Thyroid gland (tissue), 4 donors: ENCODE results near the gene ABCA10. TPM values are rescaled to one million over a fixed set of nuclear protein-coding genes. Genes with fewer than 3 reads are reported as not detected.

Experiments
- DNase-seq, 2 donors: peaks; one replicate each; pipeline ENCODE4 v3.0.0-alpha.2; 2019
- H3K27ac ChIP-seq, 3 donors: fragments of 200-600 bp; sonication (generic); 1 replicate in 2 of 3; 2 replicates in 1 of 3; pipeline ENCODE4 v1.5.1; 2016 to 2019; ENCODE audit warnings: mild to moderate bottlenecking in 1 of 3, moderate library complexity in 1 of 3
- H3K27me3 ChIP-seq: fragments of 200-600 bp; sonication (generic); one replicate; pipeline ENCODE4 v1.5.1; 2019
- H3K36me3 ChIP-seq, 2 donors: fragments of 200-600 bp; sonication (generic); one replicate each; pipeline ENCODE4 v1.5.1; 2016 to 2019
- H3K4me1 ChIP-seq, 2 donors: fragments of 200-600 bp; sonication (generic); one replicate each; pipeline ENCODE4 v1.5.1; 2017 to 2019
- H3K4me3 ChIP-seq, 3 donors: fragments of 200-600 bp; sonication (generic); replicated peaks in 1 of 3; 1 replicate in 2 of 3; 2 replicates in 1 of 3; pipeline ENCODE4 v1.5.1; 2016; ENCODE audit warnings: mild to moderate bottlenecking in 1 of 3
- H3K9me3 ChIP-seq: fragments of 200-600 bp; sonication (generic); one replicate; pipeline ENCODE4 v1.5.1; 2017
- CTCF ChIP-seq, 6 experiments: fragments of 200-600 bp in 3 of 6; fragments of 450-650 bp in 3 of 6; sonication (generic) in 3 of 6; IDR thresholded peaks; one replicate each; pipeline ENCODE4 v1.5.1; 2016 to 2019; ENCODE audit warnings: antibody characterized with exemption in 6 of 6, mild to moderate bottlenecking in 2 of 6, inconsistent platforms in 1 of 6, moderate library complexity in 1 of 6
- POLR2A ChIP-seq, 2 donors: fragments of 450-650 bp; IDR thresholded peaks; one replicate each; pipeline ENCODE4 v1.6.1; 2017; ENCODE audit warnings: antibody characterized with exemption in 2 of 2, mild to moderate bottlenecking in 2 of 2, moderate library complexity in 1 of 2
- WGBS, 2 donors: methylation state at CpG; one replicate each; pipeline ENCODE4 v1.1.5; 2017; 5-methylcytosine and 5-hydroxymethylcytosine counted together
- intact Hi-C: fragments of 100-400 bp; cut with DNase I; formaldehyde crosslinking; loops from one replicate; pipeline ENCODE4 v1.15.1; 2023
- microRNA-seq: library from miRNA; unstranded; fragments of <30 nt; microRNA quantifications from one replicate; pipeline ENCODE4, GENCODE V29; 2016
- small RNA-seq: library from RNA; depleted of rRNA; stranded (forward); fragments of <200 nt; gene quantifications from one replicate; pipeline ENCODE3, GENCODE V24; 2016
- total RNA-seq, 4 donors: library from RNA; depleted of rRNA; stranded (reverse); fragments of >200 nt; gene quantifications; one replicate each; pipeline ENCODE4 v1.2.3, GENCODE V29; 2016

ABCA10 gene
- total RNA-seq, 4 donors from 2014 or later: 8.4 to 23.2 (median 9.7) TPM

GRCh38 chr17:69111794-69112193 is 116.8 kb downstream of the ABCA10 start:
- no peaks in the 10 kb centered on the region for H3K36me3 ChIP-seq
- no peaks in the 10 kb centered on the region for H3K4me1 ChIP-seq
- no peaks in the 10 kb centered on the region for H3K9me3 ChIP-seq
- TF ChIP-seq CTCF (IDR thresholded peaks at IDR 0.05) (no peak), POLR2A (IDR thresholded peaks at IDR 0.05) (no peak)
- no peak overlapping the region for H3K27ac ChIP-seq
- intact Hi-C loops: no loop called here
- no peaks in the 10 kb centered on the region for H3K27me3 ChIP-seq
- no peak overlapping the region for H3K4me3 ChIP-seq
- DNase-seq: no peak
- WGBS, 2 donors: 72 to 82% methylated on average over 1 of the region's 1 CpG

- intact Hi-C loops: no loop called here
- 78 to 83% methylated on average over 10 of the region's 10 CpGs for WGBS, 2 donors
- DNase-seq: no peak
- no peaks in the 10 kb centered on the region for H3K27me3 ChIP-seq
- no peaks in the 10 kb centered on the region for H3K9me3 ChIP-seq
- TF ChIP-seq CTCF (IDR thresholded peaks at IDR 0.05) (no peak), POLR2A (IDR thresholded peaks at IDR 0.05) (no peak)
- H3K4me1 ChIP-seq: no peaks in the 10 kb centered on the region
- no peaks in the 10 kb centered on the region for H3K36me3 ChIP-seq
- H3K27ac ChIP-seq: no peak overlapping the region
- no peak overlapping the region for H3K4me3 ChIP-seq
Measured at GRCh38 chr17:69105907-69106730, 122.5 kb downstream of the ABCA10 start.

- WGBS, 2 donors: 82 to 89% methylated on average over 9 of the region's 9 CpGs
- no peak for TF ChIP-seq CTCF (IDR thresholded peaks at IDR 0.05)
- TF ChIP-seq POLR2A (IDR thresholded peaks at IDR 0.05): no peak
- Histone ChIP-seq H3K27me3 (no peaks in the 10 kb centered on the region), H3K4me1 (no peaks in the 10 kb centered on the region), H3K9me3 (no peaks in the 10 kb centered on the region), H3K4me3 (no peak overlapping the region), H3K27ac (no peak overlapping the region), H3K36me3 (no peaks in the 10 kb centered on the region)
- intact Hi-C loops: no loop called here
- no peak for DNase-seq
Measured at GRCh38 chr17:69103557-69104233, 124.9 kb downstream of the ABCA10 start.

GRCh38 chr17:69098625-69099024 is 130.0 kb downstream of the ABCA10 start:
- no peak for DNase-seq
- Histone ChIP-seq H3K9me3 (no peaks in the 10 kb centered on the region), H3K4me1 (no peaks in the 10 kb centered on the region), H3K36me3 (no peaks in the 10 kb centered on the region), H3K4me3 (no peak overlapping the region), H3K27ac (no peak overlapping the region), H3K27me3 (no peaks in the 10 kb centered on the region)
- 90 to 95% methylated on average over 4 of the region's 4 CpGs for WGBS, 2 donors
- intact Hi-C loops: no loop called here
- no peak for TF ChIP-seq CTCF (IDR thresholded peaks at IDR 0.05)
- no peak for TF ChIP-seq POLR2A (IDR thresholded peaks at IDR 0.05)

Small RNAs within 50 kb of the gene (microRNA-seq; reads per million reads assigned to microRNA genes)
- not detected for gene MIR4524A
- not detected for gene MIR4524B

Small RNAs within 50 kb of the gene (small RNA-seq; reads per million reads assigned to genes)
- gene MIR4524B: not detected

Other genes with a start within 250 kb of the ABCA10 start
- gene ABCA9, start 167.9 kb downstream of the ABCA10 start, total RNA-seq: 10 to 100 TPM; 11.9 to 40.2 (median 25.4) TPM
- 100 to 1,000 TPM in 1 of 4 donors, 10 to 100 TPM in 3; 24.3 to 101 (median 64.2) TPM for gene ABCA6, start 86.9 kb downstream of the ABCA10 start, total RNA-seq
- gene ABCA5, start 98.3 kb upstream of the ABCA10 start, total RNA-seq: 10 to 100 TPM; 39.2 to 69.0 (median 52.3) TPM
- gene MAP2K6, start 185.9 kb upstream of the ABCA10 start, total RNA-seq: 1 to 10 TPM; 3.6 to 5.6 (median 4.4) TPM